Neural cell (in vitro differentiated cells): ENCODE measurements around the gene CDKL5. TPM values are rescaled to one million over a fixed set of nuclear protein-coding genes. Genes with fewer than 3 reads are reported as not detected.

ENCODE experiments used
- H2AFZ ChIP-seq: fragments of 200-600, 300-800 bp; sonication (generic), shearing (Covaris generic); 2 replicates; pipeline ENCODE4 v1.6.0; 2014; ENCODE audit warnings: low read depth, mild to moderate bottlenecking, antibody characterized with exemption, low read length, moderate library complexity
- H3F3A ChIP-seq: fragments of 200-600 bp; shearing (Covaris generic); 2 replicates; pipeline ENCODE4 v1.6.1; 2016; ENCODE audit warnings: mild to moderate bottlenecking, moderate library complexity, mixed read lengths, antibody characterized with exemption, low read length; ENCODE audit not compliant: insufficient read depth, poor library complexity, severe bottlenecking
- H3K27ac ChIP-seq: fragments of 200-600, 300-800 bp; sonication (generic), shearing (Covaris generic); 2 replicates; pipeline ENCODE4 v1.5.1; 2014; ENCODE audit warnings: mild to moderate bottlenecking, low read length, moderate library complexity
- H3K27me3 ChIP-seq: fragments of 300-800, 200-600 bp; sonication (generic), shearing (Covaris generic); 2 replicates; pipeline ENCODE4 v1.6.0; 2014; ENCODE audit warnings: mild to moderate bottlenecking, low read depth, low read length, moderate library complexity; ENCODE audit not compliant: insufficient read depth
- H3K36me3 ChIP-seq: fragments of 300-800, 200-600 bp; sonication (generic), shearing (Covaris generic); 2 replicates; pipeline ENCODE4 v1.5.1; 2014; ENCODE audit warnings: mild to moderate bottlenecking, antibody characterized with exemption, low read length, moderate library complexity; ENCODE audit not compliant: insufficient read depth
- H3K4me2 ChIP-seq: fragments of 300-800, 200-600 bp; sonication (generic), shearing (Covaris generic); 2 replicates; pipeline ENCODE4 v1.6.0; 2014; ENCODE audit warnings: mild to moderate bottlenecking, low read length
- H3K4me3 ChIP-seq: fragments of 300-800, 200-600 bp; sonication (generic), shearing (Covaris generic); 2 replicates; pipeline ENCODE4 v1.5.1; 2014; ENCODE audit warnings: mild to moderate bottlenecking, low read length, moderate library complexity
- H3K79me2 ChIP-seq: fragments of 200-600 bp; shearing (Covaris generic); replicated peaks from 2 replicates; pipeline ENCODE4 v1.6.0; 2014; ENCODE audit warnings: mild to moderate bottlenecking, low read length, moderate library complexity; ENCODE audit not compliant: insufficient read depth
- H3K9ac ChIP-seq: fragments of 300-800, 200-600 bp; sonication (generic), shearing (Covaris generic); 2 replicates; pipeline ENCODE4 v1.6.1; 2016; ENCODE audit warnings: mild to moderate bottlenecking, low read length, mixed read lengths
- H3K9me2 ChIP-seq: fragments of 200-600 bp; shearing (Covaris generic); 2 replicates; pipeline ENCODE4 v1.6.1; 2016; ENCODE audit warnings: mild to moderate bottlenecking, low read length, mixed read lengths; ENCODE audit not compliant: insufficient read depth
- H3K9me3 ChIP-seq: fragments of 200-600, 300-800 bp; sonication (generic), shearing (Covaris generic); 2 replicates; pipeline ENCODE4 v1.6.1; 2016; ENCODE audit warnings: mild to moderate bottlenecking, mixed run types, low read length, moderate library complexity, mixed read lengths
- H4K20me1 ChIP-seq: fragments of 200-600 bp; shearing (Covaris generic); 2 replicates; pipeline ENCODE4 v1.6.1; 2016; ENCODE audit warnings: mild to moderate bottlenecking, mixed run types; ENCODE audit not compliant: insufficient read depth
- EP300 ChIP-seq: fragments of 450-650 bp; conservative IDR thresholded peaks from 2 replicates; pipeline ENCODE4 v1.6.1; 2014; ENCODE audit warnings: antibody characterized with exemption, mild to moderate bottlenecking, moderate library complexity; ENCODE audit not compliant: poor library complexity, severe bottlenecking
- EZH2 ChIP-seq: fragments of 200-600, 300-800 bp; shearing (Covaris generic), sonication (generic); IDR thresholded peaks from 2 replicates; pipeline ENCODE4 v1.6.1; 2014; ENCODE audit warnings: antibody characterized with exemption, low read length, borderline replicate concordance, mild to moderate bottlenecking; ENCODE audit not compliant: insufficient read depth, poor library complexity, severe bottlenecking
- MXI1 ChIP-seq: fragments of 450-650 bp; conservative IDR thresholded peaks from 2 replicates; pipeline ENCODE4 v1.6.1; 2014; ENCODE audit warnings: antibody characterized with exemption, mild to moderate bottlenecking; ENCODE audit not compliant: poor library complexity, severe bottlenecking
- POLR2AphosphoS5 ChIP-seq: IDR thresholded peaks from 2 replicates; pipeline ENCODE4 v1.6.1; 2012
- RAD21 ChIP-seq: fragments of 450-650 bp; conservative IDR thresholded peaks from 2 replicates; pipeline ENCODE4 v1.6.1; 2014; ENCODE audit warnings: antibody characterized with exemption, mild to moderate bottlenecking, moderate library complexity
- REST ChIP-seq: IDR thresholded peaks from 2 replicates; pipeline ENCODE4 v1.6.1; 2012; ENCODE audit warnings: borderline replicate concordance
- SMC3 ChIP-seq: fragments of 450-650 bp; conservative IDR thresholded peaks from 2 replicates; pipeline ENCODE4 v1.6.1; 2014; ENCODE audit warnings: antibody characterized with exemption, mild to moderate bottlenecking, moderate library complexity; ENCODE audit not compliant: poor library complexity
- TAF1 ChIP-seq: IDR thresholded peaks from 2 replicates; pipeline ENCODE4 v1.6.1; 2012; ENCODE audit warnings: low read depth
- polyA plus RNA-seq: library from polyadenylated mRNA; depleted of rRNA; stranded (reverse); fragments of >200 nt; gene quantifications from 2 replicates; pipeline ENCODE4 v1.2.3, GENCODE V29; 2014
- TF ChIP-seq, protein P1 (sequence below): fragments of 450-650 bp; IDR thresholded peaks from 2 replicates; pipeline ENCODE4 v1.5.1; 2014; ENCODE audit warnings: antibody characterized with exemption, mild to moderate bottlenecking, moderate library complexity; ENCODE audit not compliant: poor library complexity, severe bottlenecking

Gene CDKL5
- polyA plus RNA-seq, 1 donor from 2014 or later, result 5.3 TPM

DNA sequence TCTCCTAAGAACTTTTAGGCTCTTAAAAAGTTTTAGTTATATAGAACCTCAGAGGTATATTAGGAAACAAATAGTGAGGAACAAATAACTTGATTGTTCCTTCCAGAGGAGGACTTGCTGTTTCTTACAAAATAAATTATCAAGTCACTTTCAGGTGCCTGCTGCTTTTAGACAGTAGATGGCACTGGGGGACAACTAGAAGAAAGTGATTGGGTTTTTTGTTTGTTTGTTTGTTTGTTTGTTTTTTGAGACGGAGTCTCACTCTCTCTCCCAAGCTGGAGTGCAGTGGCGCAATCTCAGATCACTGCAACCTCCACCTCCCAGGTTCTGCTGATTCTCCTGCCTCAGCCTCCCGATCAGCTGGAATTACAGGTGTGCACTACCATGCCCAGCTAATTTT lies 35.4 kb upstream of the CDKL5 start:
- Histone ChIP-seq H3F3A (no peaks in the 10 kb centered on the region), H3K9me3 (no peaks in the 10 kb centered on the region), H3K36me3 (no peaks in the 10 kb centered on the region), H3K79me2 (no peaks in the 10 kb centered on the region), H4K20me1 (no peaks in the 10 kb centered on the region), H3K4me2 (no peak overlapping the region), H3K9ac (no peak overlapping the region), H3K27me3 (no peaks in the 10 kb centered on the region), H3K9me2 (no peaks in the 10 kb centered on the region), H3K4me3 (no peak overlapping the region), H3K27ac (no peak overlapping the region), H2AFZ (no peak overlapping the region)
- TF ChIP-seq RAD21 (no peak), REST (no peak), MXI1 (no peak), EP300 (no peak), TAF1 (no peak), POLR2AphosphoS5 (no peak), EZH2 (no peak), SMC3 (no peak)
- TF ChIP-seq, protein P1, sequence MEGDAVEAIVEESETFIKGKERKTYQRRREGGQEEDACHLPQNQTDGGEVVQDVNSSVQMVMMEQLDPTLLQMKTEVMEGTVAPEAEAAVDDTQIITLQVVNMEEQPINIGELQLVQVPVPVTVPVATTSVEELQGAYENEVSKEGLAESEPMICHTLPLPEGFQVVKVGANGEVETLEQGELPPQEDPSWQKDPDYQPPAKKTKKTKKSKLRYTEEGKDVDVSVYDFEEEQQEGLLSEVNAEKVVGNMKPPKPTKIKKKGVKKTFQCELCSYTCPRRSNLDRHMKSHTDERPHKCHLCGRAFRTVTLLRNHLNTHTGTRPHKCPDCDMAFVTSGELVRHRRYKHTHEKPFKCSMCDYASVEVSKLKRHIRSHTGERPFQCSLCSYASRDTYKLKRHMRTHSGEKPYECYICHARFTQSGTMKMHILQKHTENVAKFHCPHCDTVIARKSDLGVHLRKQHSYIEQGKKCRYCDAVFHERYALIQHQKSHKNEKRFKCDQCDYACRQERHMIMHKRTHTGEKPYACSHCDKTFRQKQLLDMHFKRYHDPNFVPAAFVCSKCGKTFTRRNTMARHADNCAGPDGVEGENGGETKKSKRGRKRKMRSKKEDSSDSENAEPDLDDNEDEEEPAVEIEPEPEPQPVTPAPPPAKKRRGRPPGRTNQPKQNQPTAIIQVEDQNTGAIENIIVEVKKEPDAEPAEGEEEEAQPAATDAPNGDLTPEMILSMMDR, result no peak

DNA sequence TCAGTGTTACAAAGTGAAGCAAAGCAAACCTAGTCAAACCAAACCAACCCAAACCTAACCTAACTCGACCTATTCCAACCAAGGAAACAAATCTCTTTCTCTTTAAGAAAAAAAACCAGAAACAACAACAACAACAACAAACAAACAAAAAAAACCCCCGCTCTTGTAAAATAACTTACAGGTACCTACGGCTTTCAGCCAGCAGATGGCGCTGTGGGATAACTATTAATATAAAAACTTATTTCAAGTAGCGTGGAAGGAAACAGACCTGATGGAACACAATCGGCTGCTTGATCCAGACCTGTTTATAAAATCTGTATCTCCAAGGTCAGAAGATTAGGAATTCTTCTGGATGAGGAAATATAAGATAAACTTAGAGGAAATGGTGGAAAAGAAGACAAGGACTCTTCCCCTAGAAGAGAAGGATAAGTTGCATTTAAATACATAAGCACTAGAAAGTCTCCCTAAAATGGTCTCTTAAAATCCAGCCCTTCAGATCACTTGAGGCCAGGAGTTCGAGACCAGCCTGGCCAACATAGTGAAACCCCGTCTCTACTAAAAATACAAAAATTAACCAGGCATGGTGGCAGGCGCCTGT lies 34.4 kb upstream of the CDKL5 start:
- no peaks in the 10 kb centered on the region for H3K9me3 ChIP-seq
- H3F3A ChIP-seq, result no peaks in the 10 kb centered on the region
- H2AFZ ChIP-seq, result no peak overlapping the region
- H3K36me3 ChIP-seq, result no peaks in the 10 kb centered on the region
- no peaks in the 10 kb centered on the region for H3K27me3 ChIP-seq
- H3K4me3 ChIP-seq, result no peak overlapping the region
- H3K27ac ChIP-seq, result no peak overlapping the region
- no peaks in the 10 kb centered on the region for H4K20me1 ChIP-seq
- TF ChIP-seq RAD21, result peak; percentile 80
- no peak for TF ChIP-seq POLR2AphosphoS5
- TF ChIP-seq MXI1, result no peak
- TF ChIP-seq, protein P1, result peak; percentile 73
- no peak for TF ChIP-seq EZH2
- TF ChIP-seq TAF1, result no peak
- peak; percentile 83 for TF ChIP-seq SMC3
- TF ChIP-seq REST, result no peak
- TF ChIP-seq EP300, result no peak
- H3K9ac ChIP-seq, result no peak overlapping the region
- no peak overlapping the region for H3K4me2 ChIP-seq
- no peaks in the 10 kb centered on the region for H3K79me2 ChIP-seq
- H3K9me2 ChIP-seq, result no peaks in the 10 kb centered on the region
